HG03521 (cell line): ENCODE results near the gene SLCO1A2.
"Not testable (repeated sequence)": the region's sequence is repeated elsewhere in the genome, so short reads cannot be mapped to it uniquely, and the experiment has no call there.

Experiments used
- ATAC-seq: cut with Tn5 transposase; IDR thresholded peaks from one replicate; pipeline ENCODE4 v1.9.1; 2021; ENCODE audit warnings: mild to moderate bottlenecking, moderate library complexity; ENCODE audit not compliant: unreplicated experiment

The SLCO1A2 gene

GRCh38 chr12:21334771-21335325 lies at the start of gene SLCO1A2:
Gene SLCO1A2, minus strand, starts transcription at chr12:21334917. Its CDS starts 270 bp downstream, at chr12:21334647.
- no peak for ATAC-seq

GRCh38 chr12:21384261-21384660 lies 49.5 kb upstream of the SLCO1A2 start:
- no peak for ATAC-seq

- not testable (repeated sequence) for ATAC-seq
These were observed 46.6 kb upstream of the SLCO1A2 start for GRCh38 chr12:21381320-21381719.

GRCh38 chr12:21379218-21379617 lies 44.5 kb upstream of the SLCO1A2 start:
- ATAC-seq, result no peak

GRCh38 chr12:21372602-21373001 lies 37.9 kb upstream of the SLCO1A2 start, which contains the start of gene IAPP:
Gene IAPP, plus strand, starts transcription at chr12:21372902. Its CDS starts 450 bp downstream, at chr12:21373352.
- no peak for ATAC-seq

- no peak for ATAC-seq
These were observed 36.2 kb upstream of the SLCO1A2 start for GRCh38 chr12:21370845-21371449.

- ATAC-seq, result no peak
These were observed 34.6 kb upstream of the SLCO1A2 start for GRCh38 chr12:21369141-21369980.

GRCh38 chr12:21360632-21361031 lies 25.9 kb upstream of the SLCO1A2 start:
- ATAC-seq, result not testable (repeated sequence)

GRCh38 chr12:21354641-21355040 lies 19.9 kb upstream of the SLCO1A2 start:
- no peak for ATAC-seq

GRCh38 chr12:21353948-21354347 lies 19.2 kb upstream of the SLCO1A2 start:
- ATAC-seq, result no peak

- no peak for ATAC-seq
These were observed 18.8 kb upstream of the SLCO1A2 start for GRCh38 chr12:21353487-21353886.

GRCh38 chr12:21350975-21351374 lies 16.3 kb upstream of the SLCO1A2 start:
- ATAC-seq, result no peak

- no peak for ATAC-seq
These were observed 12.0 kb upstream of the SLCO1A2 start for GRCh38 chr12:21346542-21347205.

GRCh38 chr12:21343636-21344035 lies 8.9 kb upstream of the SLCO1A2 start:
- no peak for ATAC-seq

- ATAC-seq, result no peak
These were observed 7.1 kb upstream of the SLCO1A2 start for GRCh38 chr12:21341769-21342168.

- ATAC-seq, result no peak
These were observed 5.7 kb upstream of the SLCO1A2 start for GRCh38 chr12:21340403-21340802.

- ATAC-seq, result no peak
These were observed 5.2 kb upstream of the SLCO1A2 start for GRCh38 chr12:21339921-21340320.

- no peak for ATAC-seq
These were observed 3.4 kb upstream of the SLCO1A2 start for GRCh38 chr12:21337959-21338744.

GRCh38 chr12:21337453-21337852 lies 2.7 kb upstream of the SLCO1A2 start:
- no peak for ATAC-seq

- ATAC-seq, result no peak
These were observed 1.9 kb upstream of the SLCO1A2 start for GRCh38 chr12:21336656-21337055.
